Cardiac fibroblast (primary cell): Measurements from ENCODE around the gene FGF12.

Experiments
- DNase-seq, 2 donors: peaks; one replicate each; pipeline versions ENCODE4 v3.0.0 to v3.0.0-alpha.2; 2010; ENCODE audit warnings: low read depth in 2 of 2
- H3K4me3 ChIP-seq, 2 donors: replicated peaks in 1 of 2; 1 replicate in 1 of 2; 2 replicates in 1 of 2; pipeline ENCODE4 v1.5.1; 2011; ENCODE audit warnings: low read depth in 2 of 2, low read length in 2 of 2, mild to moderate bottlenecking in 2 of 2, moderate library complexity in 1 of 2
- CTCF ChIP-seq: IDR thresholded peaks from one replicate; pipeline ENCODE4 v1.5.1; 2011; ENCODE audit warnings: low read depth, mild to moderate bottlenecking, low read length, inconsistent platforms

FGF12 gene

DNA sequence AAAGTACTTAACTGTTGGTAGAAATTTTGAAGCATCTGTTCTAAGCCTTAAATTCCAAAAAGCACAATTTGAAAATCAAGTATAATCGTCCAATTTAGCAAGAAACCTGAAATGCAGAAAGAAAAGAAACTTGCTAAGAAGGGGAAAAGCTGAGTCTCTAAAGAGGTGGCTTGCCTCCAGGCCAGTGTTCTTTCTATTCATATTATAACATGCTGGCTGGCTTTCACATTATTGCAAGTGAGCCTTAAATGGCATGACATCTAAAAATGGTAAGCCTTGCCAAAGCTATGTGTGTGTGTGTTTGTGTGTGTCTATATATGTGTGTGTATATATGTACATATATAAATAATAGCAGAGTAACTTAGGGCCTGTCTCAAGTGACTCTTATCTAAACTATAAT is 89.5 kb downstream of the FGF12 start:
- no peak overlapping the region for H3K4me3 ChIP-seq
- no peak for DNase-seq
- no peak for TF ChIP-seq CTCF

GRCh38 chr3:192636517-192637444 is 90.6 kb downstream of the FGF12 start:
- H3K4me3 ChIP-seq = no peak overlapping the region
- no peak for TF ChIP-seq CTCF

DNA sequence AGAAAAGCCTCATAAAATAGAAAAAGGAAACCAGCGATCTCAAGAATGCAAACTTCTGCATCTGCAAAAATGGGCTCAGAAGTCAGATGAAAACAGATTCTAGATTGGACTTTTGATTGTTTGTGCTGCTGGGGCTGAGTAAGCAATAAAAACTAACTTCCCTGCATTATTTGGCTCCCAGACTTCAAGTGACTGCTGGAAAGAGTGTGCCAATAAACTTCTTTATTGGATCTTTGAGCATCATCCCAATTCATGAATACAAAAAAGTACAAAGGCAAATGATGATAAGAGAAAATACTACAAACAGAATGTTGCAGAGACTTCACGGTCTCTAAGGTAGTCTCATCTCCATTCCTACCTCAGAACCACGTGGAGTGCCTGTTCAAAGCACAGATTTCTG is 97.9 kb downstream of the FGF12 start:
- TF ChIP-seq CTCF = no peak
- no peak for DNase-seq

More at GRCh38 chr3:192636517-192637444, 90.6 kb downstream of the FGF12 start:
- DNase-seq = no peak

DNA sequence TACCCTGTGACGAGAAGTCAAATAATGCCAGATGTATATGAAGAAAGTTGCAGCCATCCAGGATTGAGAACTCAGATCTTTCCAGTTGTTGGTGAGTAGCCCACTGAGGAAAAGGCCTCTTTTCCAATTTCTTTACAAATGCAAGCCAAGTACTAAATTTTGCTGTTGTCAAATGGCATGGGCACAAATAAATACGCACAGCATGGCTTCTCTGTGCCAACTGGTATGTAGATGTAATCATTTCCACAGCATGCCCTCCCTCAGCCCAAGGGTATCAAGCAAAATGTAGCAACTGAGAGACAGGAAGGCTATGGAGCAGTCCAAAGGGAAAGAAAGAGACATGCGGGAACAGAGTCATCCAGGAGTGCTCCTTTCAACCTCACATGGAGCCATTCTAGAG is 105.4 kb downstream of the FGF12 start:
- DNase-seq = no peak
- H3K4me3 ChIP-seq = no peak overlapping the region
- TF ChIP-seq CTCF = no peak

More for the DNA sequence above, 97.9 kb downstream of the FGF12 start:
- no peak overlapping the region for H3K4me3 ChIP-seq

DNA sequence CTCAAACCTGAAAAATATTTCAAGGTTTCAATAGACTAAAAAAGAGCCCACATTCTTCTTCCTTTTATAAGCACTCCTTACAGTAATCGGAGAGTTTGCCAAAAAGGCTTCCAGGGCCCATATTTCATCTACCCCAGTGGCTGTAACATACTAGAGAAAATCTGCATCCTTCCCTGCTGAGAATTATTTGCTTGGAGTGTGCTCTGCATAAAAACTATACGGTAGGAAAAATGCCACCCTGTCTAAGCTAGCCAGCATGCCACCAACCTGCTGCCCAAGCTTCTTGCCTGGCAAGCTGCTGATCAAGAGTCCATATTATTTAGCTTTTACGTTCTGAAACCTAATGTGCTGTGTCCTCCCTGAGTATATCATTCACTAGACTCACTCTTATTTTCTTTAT is 107.1 kb downstream of the FGF12 start:
- no peak for TF ChIP-seq CTCF
- no peak overlapping the region for H3K4me3 ChIP-seq
- no peak for DNase-seq

GRCh38 chr3:192611411-192611810 is 115.9 kb downstream of the FGF12 start:
- TF ChIP-seq CTCF = no peak
- no peak overlapping the region for H3K4me3 ChIP-seq
- DNase-seq = no peak
